Measurements from ENCODE around the gene ZNF160.
"Not testable (repeated sequence)": the region's sequence is repeated elsewhere in the genome, so short reads cannot be mapped to it uniquely, and the experiment has no call there.

Gene ZNF160

GRCh38 chr19:53068199-53068598, 35.0 kb downstream of the ZNF160 start:
- Mint-ChIP-seq H3K9me3 (peaks cover 41% of the 10 kb centered on the region), H3K4me3 (no peak overlapping the region), H3K36me3 (peaks cover 69% of the 10 kb centered on the region), H3K27ac (peak overlapping the region; percentile 40), H3K4me1 (no peaks in the 10 kb centered on the region)
- ATAC-seq, result no peak
- DNase-seq (ENCODE audit: low spot score in 2 of 2), result no peak

GRCh38 chr19:53057904-53058580, 45.2 kb downstream of the ZNF160 start:
- ATAC-seq (no peak), DNase-seq (ENCODE audit: low spot score in 2 of 2) (no peak)
- Mint-ChIP-seq H3K4me1 (no peaks in the 10 kb centered on the region), H3K4me3 (no peak overlapping the region), H3K36me3 (peaks cover 8% of the 10 kb centered on the region), H3K27ac (no peak overlapping the region), H3K9me3 (peaks cover 16% of the 10 kb centered on the region)

GRCh38 chr19:53055117-53055516, 48.1 kb downstream of the ZNF160 start:
- no peak overlapping the region for H3K27ac Mint-ChIP-seq
- peaks cover 8% of the 10 kb centered on the region for H3K36me3 Mint-ChIP-seq
- H3K4me3 Mint-ChIP-seq, result no peak overlapping the region
- H3K4me1 Mint-ChIP-seq, result no peaks in the 10 kb centered on the region
- DNase-seq (ENCODE audit: low spot score in 2 of 2), result no peak
- peaks cover 15% of the 10 kb centered on the region for H3K9me3 Mint-ChIP-seq
- no peak for ATAC-seq

- ATAC-seq, result no peak
- H3K36me3 Mint-ChIP-seq, result no peaks in the 10 kb centered on the region
- DNase-seq (ENCODE audit: low spot score in 2 of 2), result no peak
- H3K9me3 Mint-ChIP-seq, result peaks cover 10% of the 10 kb centered on the region
- H3K4me1 Mint-ChIP-seq, result no peaks in the 10 kb centered on the region
- H3K27ac Mint-ChIP-seq, result no peak overlapping the region
- H3K4me3 Mint-ChIP-seq, result no peak overlapping the region
Observed at GRCh38 chr19:53047379-53047778, 55.8 kb downstream of the ZNF160 start.

GRCh38 chr19:53045536-53045935, 57.7 kb downstream of the ZNF160 start:
- Mint-ChIP-seq H3K4me1 (no peaks in the 10 kb centered on the region), H3K36me3 (no peaks in the 10 kb centered on the region), H3K4me3 (no peak overlapping the region), H3K9me3 (peaks cover 7% of the 10 kb centered on the region), H3K27ac (no peak overlapping the region)
- no peak for DNase-seq (ENCODE audit: low spot score in 2 of 2)
- no peak for ATAC-seq

- H3K27ac Mint-ChIP-seq, result no peak overlapping the region
- ATAC-seq, result no peak
- peaks cover 14% of the 10 kb centered on the region for H3K9me3 Mint-ChIP-seq
Observed at GRCh38 chr19:53041366-53041765, 61.9 kb downstream of the ZNF160 start.

GRCh38 chr19:53037101-53038097, 65.8 kb downstream of the ZNF160 start:
- Mint-ChIP-seq H3K27ac (no peak overlapping the region), H3K4me1 (no peaks in the 10 kb centered on the region), H3K4me3 (peak overlapping the region; percentile 4), H3K36me3 (no peaks in the 10 kb centered on the region), H3K9me3 (peaks cover 19% of the 10 kb centered on the region)
- DNase-seq (ENCODE audit: low spot score in 2 of 2), result no peak
- no peak for ATAC-seq

More at GRCh38 chr19:53041366-53041765, 61.9 kb downstream of the ZNF160 start:
- Mint-ChIP-seq H3K36me3 (no peaks in the 10 kb centered on the region), H3K4me1 (no peaks in the 10 kb centered on the region), H3K4me3 (no peak overlapping the region)
- no peak for DNase-seq (ENCODE audit: low spot score in 2 of 2)

GRCh38 chr19:53034948-53035675, 68.1 kb downstream of the ZNF160 start:
- peaks cover 17% of the 10 kb centered on the region for H3K9me3 Mint-ChIP-seq

GRCh38 chr19:53034054-53034453, 69.2 kb downstream of the ZNF160 start:
- peaks cover 17% of the 10 kb centered on the region for H3K9me3 Mint-ChIP-seq
- H3K27ac Mint-ChIP-seq, result no peak overlapping the region
- H3K4me1 Mint-ChIP-seq, result no peaks in the 10 kb centered on the region
- ATAC-seq (no peak), DNase-seq (ENCODE audit: low spot score in 2 of 2) (no peak)
- no peak overlapping the region for H3K4me3 Mint-ChIP-seq
- no peaks in the 10 kb centered on the region for H3K36me3 Mint-ChIP-seq

More at GRCh38 chr19:53034948-53035675, 68.1 kb downstream of the ZNF160 start:
- Mint-ChIP-seq H3K36me3 (no peaks in the 10 kb centered on the region), H3K4me3 (no peak overlapping the region), H3K27ac (no peak overlapping the region), H3K4me1 (no peaks in the 10 kb centered on the region)
- DNase-seq (ENCODE audit: low spot score in 2 of 2), result no peak
- no peak for ATAC-seq

- H3K9me3 Mint-ChIP-seq; H3K36me3 Mint-ChIP-seq; ATAC-seq; DNase-seq (ENCODE audit: low spot score in 2 of 2); H3K4me3 Mint-ChIP-seq; H3K4me1 Mint-ChIP-seq; H3K27ac Mint-ChIP-seq: not testable (repeated sequence)
Observed at GRCh38 chr19:53028306-53028705, 74.9 kb downstream of the ZNF160 start.

- ATAC-seq, result no peak
- Mint-ChIP-seq H3K27ac (no peak overlapping the region), H3K4me3 (no peak overlapping the region), H3K36me3 (no peaks in the 10 kb centered on the region), H3K9me3 (peaks cover 6% of the 10 kb centered on the region), H3K4me1 (no peaks in the 10 kb centered on the region)
- no peak for DNase-seq (ENCODE audit: low spot score in 2 of 2)
Observed at GRCh38 chr19:53019684-53020083, 83.5 kb downstream of the ZNF160 start.
